ENCODE results near the gene ZNF710. TPM values are rescaled to one million over a fixed set of nuclear protein-coding genes. Genes with fewer than 3 reads are reported as not detected.

The ZNF710 gene
- total RNA-seq, 1 experiment from 2014 or later: 40.7 TPM

DNA sequence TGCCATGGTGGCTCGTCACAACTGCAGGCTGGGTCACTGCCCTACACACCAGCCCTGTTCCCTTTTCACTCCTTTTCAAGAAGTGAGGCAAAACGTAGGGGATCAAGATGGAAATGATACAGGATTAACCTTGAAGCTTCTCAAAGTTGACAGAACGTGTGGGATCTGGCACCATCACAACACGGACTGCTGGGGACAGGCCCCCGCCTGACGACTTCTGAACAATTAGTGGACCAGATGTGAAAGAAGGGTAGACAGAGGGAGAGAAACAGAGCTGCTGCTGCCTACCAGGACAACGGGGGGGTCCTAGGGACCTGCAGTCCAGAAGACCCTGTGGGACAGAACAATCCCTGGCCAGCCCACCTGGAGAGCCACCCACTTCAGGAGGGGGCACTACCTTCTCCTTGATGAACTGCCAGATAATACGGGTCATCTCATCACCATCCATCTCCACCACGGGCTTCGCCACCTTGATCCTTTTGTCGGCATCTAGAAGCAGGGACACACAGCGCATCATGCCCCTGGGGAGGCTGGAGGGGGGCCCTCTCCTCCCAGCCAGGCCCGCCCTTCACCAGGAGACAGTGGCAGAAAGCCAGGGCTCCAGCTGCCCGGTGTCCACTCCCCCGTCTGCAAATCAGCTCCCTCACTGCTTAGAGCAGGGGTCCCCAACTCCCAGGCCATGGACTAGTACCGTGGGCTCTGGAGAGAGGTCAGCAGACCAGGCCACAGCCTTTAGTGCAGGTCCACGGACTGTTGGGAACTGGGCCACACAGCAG lies 90.2 kb downstream of the ZNF710 start:
- H2BK15ac ChIP-seq (ENCODE audit: low read depth, low read length): no peak overlapping the region
- Mint-ChIP-seq H3K9me3 (peaks cover 2 to 4% of the 10 kb centered on the region in 2 experiments; a peak in 4 of 5 replicates), H3K27ac (no peak overlapping the region; a peak in 1 of 7 replicates), H3K36me3 (ENCODE audit: insufficient read depth in 1 of 3, low read depth in 3 of 3) (peaks cover 20 to 39% (median 31%) of the 10 kb centered on the region in 3 experiments; a peak in 6 of 7 replicates), H3K4me1 (peaks cover 13 to 14% of the 10 kb centered on the region in 2 experiments), H3K27me3 (ENCODE audit: low read depth) (peaks cover 4% of the 10 kb centered on the region), H3K4me3 (no peak overlapping the region)
- H3K9me3 ChIP-seq (ENCODE audit: control insufficient read depth, low read depth, low read length): no peaks in the 10 kb centered on the region
- H2BK120ac ChIP-seq (ENCODE audit: low read depth, low read length, poor library complexity, severe bottlenecking): no peak overlapping the region
- no peaks in the 10 kb centered on the region for H3K79me2 ChIP-seq (ENCODE audit: insufficient read depth, low read length)
- no peak overlapping the region for H3K4me2 ChIP-seq (ENCODE audit: insufficient read depth, insufficient read length, low read length)
- no peak overlapping the region for H3K27ac ChIP-seq (ENCODE audit: insufficient read length, low read depth, low read length)
- H3K9ac ChIP-seq (ENCODE audit: extremely low read depth, insufficient read length, low read length): no peak overlapping the region
- H3K4ac ChIP-seq (ENCODE audit: low read depth, low read length): no peak overlapping the region
- no peak overlapping the region for H3K18ac ChIP-seq (ENCODE audit: insufficient read length, low read depth, low read length)
- no peak overlapping the region for H3K56ac ChIP-seq (ENCODE audit: insufficient read length, low read depth, low read length)
- no peaks in the 10 kb centered on the region for H3K4me1 ChIP-seq (ENCODE audit: insufficient read depth, low read length)
- H3K23ac ChIP-seq (ENCODE audit: insufficient read length, low read depth, low read length): no peak overlapping the region
- TF ChIP-seq, protein P1, sequence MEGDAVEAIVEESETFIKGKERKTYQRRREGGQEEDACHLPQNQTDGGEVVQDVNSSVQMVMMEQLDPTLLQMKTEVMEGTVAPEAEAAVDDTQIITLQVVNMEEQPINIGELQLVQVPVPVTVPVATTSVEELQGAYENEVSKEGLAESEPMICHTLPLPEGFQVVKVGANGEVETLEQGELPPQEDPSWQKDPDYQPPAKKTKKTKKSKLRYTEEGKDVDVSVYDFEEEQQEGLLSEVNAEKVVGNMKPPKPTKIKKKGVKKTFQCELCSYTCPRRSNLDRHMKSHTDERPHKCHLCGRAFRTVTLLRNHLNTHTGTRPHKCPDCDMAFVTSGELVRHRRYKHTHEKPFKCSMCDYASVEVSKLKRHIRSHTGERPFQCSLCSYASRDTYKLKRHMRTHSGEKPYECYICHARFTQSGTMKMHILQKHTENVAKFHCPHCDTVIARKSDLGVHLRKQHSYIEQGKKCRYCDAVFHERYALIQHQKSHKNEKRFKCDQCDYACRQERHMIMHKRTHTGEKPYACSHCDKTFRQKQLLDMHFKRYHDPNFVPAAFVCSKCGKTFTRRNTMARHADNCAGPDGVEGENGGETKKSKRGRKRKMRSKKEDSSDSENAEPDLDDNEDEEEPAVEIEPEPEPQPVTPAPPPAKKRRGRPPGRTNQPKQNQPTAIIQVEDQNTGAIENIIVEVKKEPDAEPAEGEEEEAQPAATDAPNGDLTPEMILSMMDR (conservative IDR thresholded peaks at IDR 0.05): no peak
- H2BK20ac ChIP-seq (ENCODE audit: low read depth, low read length, poor library complexity, severe bottlenecking): no peak overlapping the region
- H2BK12ac ChIP-seq (ENCODE audit: insufficient read length, low read depth, low read length): no peak overlapping the region
- no peak overlapping the region for H3T11ph ChIP-seq (ENCODE audit: low read length)
- H3K14ac ChIP-seq (ENCODE audit: insufficient read depth, low read length): no peak overlapping the region
- no peaks in the 10 kb centered on the region for H4K20me1 ChIP-seq (ENCODE audit: control insufficient read depth, insufficient read depth, insufficient read length)
- no peak for DNase-seq
- no CpG with 5 or more reads among the region's 17 CpGs for WGBS (ENCODE audit: extremely low coverage, insufficient read length, low lambda C conversion rate)
- no peak overlapping the region for H4K8ac ChIP-seq (replicated peaks; ENCODE audit: insufficient read length, low read depth, low read length)
- no peaks in the 10 kb centered on the region for H3K27me3 ChIP-seq (ENCODE audit: insufficient read depth, low read length)
- H2AK5ac ChIP-seq (ENCODE audit: insufficient read length, low read length): no peak overlapping the region
- no peaks in the 10 kb centered on the region for H3K79me1 ChIP-seq (ENCODE audit: insufficient read depth, low read depth, low read length, poor library complexity, severe bottlenecking)
- H2AFZ ChIP-seq (ENCODE audit: low read length): no peak overlapping the region
- H2BK5ac ChIP-seq (ENCODE audit: insufficient read length, low read length): no peak overlapping the region
- no peak overlapping the region for H4K91ac ChIP-seq (ENCODE audit: insufficient read length, low read depth, low read length)
- no peak overlapping the region for H4K5ac ChIP-seq (ENCODE audit: insufficient read length, low read depth, low read length)
- no peaks in the 10 kb centered on the region for H3K23me2 ChIP-seq (ENCODE audit: insufficient read length, low read depth, low read length, poor library complexity, severe bottlenecking)
